Activated CD4-positive, alpha-beta T cell treated with anti-CD3 and anti-CD28 coated beads for 48 hours (primary cell): ENCODE data around the gene ATG10.
"Not testable (repeated sequence)": the region's sequence is repeated elsewhere in the genome, so short reads cannot be mapped to it uniquely, and the experiment has no call there.

Experiments
- DNase-seq: peaks from one replicate; pipeline ENCODE4 v3.0.0-alpha.2; 2020

The ATG10 gene

DNA sequence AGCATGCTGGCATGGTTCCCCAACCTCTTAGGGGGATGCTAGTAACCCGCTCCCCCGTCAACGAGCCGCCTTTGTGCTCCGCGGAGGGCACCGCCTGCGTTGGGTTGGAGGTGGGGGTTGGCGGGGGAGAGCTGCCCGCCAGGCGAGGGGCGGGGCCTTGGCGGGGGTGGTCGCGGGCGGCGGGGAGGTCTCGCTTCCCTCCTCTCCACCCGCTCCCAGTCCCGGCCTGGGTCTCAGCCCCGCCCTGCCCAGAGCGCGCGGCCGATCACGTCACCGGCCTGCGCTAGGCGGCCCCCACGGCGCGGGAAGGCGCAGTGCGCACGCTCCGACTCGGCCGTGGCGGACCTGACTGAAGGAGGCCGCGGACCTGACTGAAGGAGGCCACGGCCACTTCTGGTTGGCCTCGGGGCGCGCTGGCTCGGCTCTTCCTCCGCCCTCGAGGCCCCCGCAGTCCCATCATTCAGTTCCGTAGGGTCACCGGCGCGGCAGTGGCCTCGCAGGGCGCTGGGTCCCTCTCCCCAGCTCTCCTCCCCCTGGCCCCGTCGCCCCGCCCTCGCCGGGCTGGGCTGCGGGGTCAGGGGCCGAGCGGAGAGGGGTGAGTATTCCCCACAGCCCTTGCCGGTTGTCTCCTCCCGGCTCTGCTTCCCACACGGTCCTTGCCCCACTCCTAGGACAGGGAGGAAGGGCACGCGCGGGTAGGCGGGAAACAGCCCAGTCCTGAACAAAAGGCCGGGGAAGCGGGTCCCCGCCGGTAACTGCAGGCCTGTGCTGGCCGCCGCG, at the start of gene ATG10:
TSS of gene ATG10 (plus strand) at position 312 of the 780 bp plus-strand sequence. CDS start 15,548 bp downstream, outside the sequence.
- DNase-seq: peak; percentile 89

DNA sequence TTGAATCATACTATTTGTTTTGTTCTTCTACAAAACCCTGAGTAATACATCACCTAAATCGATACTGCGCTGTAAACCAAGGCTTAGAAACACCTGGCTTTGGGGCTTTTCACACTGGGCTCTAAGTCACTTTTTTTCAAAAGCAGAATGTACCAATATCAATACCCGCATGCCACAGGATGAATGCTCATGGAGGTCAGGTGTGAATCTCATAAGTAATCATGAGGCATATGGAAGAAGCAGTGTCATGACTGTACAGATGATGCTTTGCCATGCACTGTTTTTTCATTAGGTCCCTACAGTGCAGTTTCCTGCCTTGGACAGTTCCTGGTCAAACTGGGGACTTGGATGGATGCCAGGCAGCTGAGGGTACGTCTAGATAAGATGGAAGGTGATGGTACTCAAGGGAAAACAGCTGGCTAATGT, 49.0 kb upstream of the ATG10 start:
- DNase-seq: no peak

DNA sequence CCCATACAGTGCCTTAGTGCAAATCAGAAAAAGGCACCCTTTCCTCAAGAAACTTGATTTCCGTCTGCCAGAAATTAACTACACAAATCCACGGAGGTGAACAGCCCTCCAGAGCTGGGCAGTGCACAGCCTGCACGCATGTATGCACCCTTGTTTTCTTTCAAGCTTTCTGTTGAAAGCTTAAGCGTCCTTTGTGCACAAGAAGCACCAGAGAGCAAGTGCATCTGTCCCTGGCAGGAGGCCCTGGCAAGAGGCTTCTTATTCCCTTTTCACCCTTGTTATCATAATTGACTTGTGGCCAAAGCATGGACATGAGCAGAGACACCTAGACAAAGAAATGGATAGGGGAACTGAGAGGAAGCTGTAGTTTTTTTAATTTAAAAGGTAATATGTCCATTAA, 47.4 kb upstream of the ATG10 start:
- no peak for DNase-seq

DNA sequence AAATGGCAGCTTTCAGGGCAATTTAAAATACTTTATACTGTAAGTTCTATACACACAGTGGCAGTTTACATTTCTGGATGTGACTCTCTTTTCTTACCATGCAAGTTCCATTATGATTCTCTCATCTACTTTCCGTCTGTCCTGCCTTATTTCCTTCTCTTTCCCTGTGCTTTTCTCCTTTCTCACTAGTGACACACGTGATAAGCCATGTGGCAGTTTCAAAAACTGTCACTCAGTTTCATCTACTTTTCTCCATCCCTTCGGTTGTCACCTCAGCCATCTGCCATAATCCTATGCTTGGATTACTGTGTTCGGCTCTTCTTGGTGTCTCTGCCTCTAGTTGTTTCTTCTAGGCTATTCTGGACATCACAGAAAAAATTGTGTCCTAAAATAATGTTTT, 46.8 kb upstream of the ATG10 start:
- DNase-seq: no peak

DNA sequence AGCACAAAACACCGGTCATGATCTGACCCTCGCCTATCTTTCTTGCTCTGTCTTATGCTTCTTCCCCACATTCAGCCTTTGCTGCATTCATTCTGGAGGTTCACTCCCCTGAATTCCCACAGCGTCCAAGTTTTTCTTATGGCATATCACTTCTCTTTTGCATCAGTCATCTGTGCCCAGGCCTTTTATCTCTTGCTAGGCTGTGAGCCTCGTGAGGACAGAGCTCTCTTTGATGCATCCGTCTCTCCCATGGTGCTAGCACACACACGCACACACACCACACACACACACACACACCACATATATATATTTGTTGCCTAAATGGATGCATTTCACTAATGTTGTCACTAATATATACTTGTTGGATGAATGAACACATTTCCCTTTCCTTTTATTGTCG, 45.8 kb upstream of the ATG10 start:
- no peak for DNase-seq

DNA sequence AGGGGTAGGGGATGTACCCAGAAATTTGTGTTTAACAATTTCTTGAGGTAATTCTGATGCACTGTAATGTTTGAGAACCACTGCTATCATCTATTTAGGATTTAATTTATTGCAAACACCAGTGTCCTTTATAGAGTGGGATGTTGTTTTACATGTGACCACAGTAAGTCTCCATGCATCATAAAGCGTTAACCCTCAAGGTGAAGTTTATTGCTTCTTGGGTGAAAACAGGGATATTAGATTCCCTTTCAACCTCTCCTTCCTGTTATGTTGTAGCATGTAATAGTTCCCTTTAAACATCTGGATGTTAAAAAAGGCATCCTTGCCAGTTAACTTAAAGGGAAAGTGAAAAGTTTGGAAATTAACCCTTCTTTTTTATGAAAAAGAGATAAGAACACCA, 35.8 kb upstream of the ATG10 start:
- DNase-seq: no peak

DNA sequence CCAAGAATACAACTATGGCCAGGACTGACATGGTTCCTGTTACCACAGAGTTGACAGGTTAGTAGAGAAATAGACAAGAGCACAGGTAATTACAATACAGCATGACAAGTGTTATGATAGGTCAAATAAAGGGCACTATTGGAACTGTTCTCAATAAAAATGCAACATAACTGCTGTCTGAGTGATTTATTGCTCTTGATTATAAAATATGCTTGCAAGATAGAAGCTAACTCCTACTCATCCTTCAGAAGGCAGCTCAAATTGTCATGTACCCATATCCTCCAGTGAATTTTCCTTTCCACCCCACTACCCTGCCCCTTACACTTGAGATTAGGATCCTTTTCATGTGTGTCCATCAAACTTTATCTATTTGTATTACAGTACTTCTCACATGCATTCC, 35.1 kb upstream of the ATG10 start:
- DNase-seq: no peak

DNA sequence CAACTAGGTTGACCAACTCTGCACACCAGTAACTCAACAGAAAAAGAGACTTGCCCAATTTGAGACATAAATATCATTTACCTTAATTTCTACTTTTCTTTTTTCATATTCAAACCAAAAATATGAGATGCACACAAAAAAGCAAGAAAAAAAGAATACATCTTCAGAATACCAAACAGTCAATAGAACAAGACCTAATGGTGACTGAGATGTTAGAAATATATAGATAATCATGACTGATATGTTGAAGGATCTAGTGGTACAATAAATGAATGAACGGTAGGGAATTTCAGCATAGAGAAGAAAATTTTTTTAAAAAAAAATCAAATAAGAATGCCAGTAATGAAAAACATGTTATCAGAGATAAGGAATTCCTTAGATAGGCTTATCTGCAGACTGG, 29.1 kb upstream of the ATG10 start:
- DNase-seq: no peak

DNA sequence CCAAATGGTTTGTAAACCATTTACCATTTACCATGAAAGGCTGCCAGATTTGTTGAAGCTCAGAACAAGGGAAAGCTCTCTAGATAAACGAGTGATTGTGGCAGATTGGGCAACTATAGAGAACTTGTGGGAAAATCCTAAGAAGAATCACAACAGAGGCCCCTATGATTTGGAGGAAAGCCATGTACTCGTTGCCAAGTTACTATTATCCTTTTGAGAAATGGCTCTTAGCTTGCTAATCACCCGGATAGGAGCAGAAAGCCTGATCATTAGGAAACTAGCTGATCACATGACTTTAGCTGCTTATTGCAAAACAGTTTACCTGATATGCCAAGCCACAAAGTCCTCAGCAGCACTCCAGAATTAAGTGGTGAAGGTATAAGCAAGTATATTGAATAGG, 23.5 kb upstream of the ATG10 start:
- no peak for DNase-seq

DNA sequence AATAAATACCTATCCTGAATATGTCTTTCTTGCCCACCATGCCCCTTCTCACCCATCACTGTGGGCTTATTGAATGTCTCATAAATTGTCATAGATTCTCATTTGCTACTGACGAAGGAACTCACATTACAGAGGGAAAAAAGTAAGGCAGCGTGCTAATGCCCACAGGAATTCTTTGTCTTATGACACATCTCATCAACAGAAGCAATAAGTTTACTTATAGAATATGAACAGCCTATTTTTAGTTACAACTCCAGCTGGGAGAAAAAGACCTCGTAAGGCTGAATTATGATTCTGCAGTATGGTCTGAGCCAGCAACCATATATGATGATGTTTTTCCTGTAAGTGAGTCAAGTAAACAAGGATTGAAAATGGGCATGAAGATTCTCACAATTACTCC, 22.4 kb upstream of the ATG10 start:
- DNase-seq: no peak

DNA sequence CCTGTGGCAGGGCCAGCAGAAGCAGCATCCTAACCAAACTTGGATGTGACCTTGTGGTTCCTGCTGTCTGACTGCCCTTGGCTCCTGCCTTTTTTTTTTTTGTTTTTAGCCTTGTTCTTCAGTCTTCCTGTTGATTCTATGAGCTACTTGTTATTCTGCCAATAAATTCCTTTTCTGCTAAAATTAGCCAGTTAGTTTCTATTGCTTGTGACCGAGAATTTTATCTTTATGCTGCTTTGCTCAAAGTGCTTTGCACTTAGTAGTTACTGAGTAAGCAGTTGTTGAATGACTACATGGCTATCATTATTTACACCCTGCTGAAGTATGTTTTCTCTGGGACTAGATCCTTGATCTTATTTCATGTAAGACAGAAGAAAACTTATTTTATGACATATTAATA, 20.8 kb upstream of the ATG10 start:
- no peak for DNase-seq

DNA sequence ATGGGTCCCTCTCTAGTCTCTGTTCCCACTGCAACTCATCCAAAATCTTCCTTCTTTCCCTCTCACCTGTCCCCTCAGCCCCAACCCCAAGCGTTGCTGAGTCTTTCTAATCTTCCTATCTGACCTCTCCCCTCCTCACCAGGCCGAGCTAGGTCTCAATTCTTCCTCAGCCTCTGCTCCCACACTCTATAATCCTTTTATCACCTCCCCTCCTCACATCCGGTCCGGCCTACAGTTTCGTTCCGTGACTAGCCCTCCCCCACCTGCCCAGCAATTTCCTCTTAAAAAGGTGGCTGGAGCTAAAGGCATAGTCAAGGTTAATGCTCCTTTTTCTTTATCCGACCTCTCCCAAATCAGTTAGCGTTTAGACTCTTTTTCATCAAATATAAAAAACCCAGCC, 17.0 kb upstream of the ATG10 start:
- DNase-seq: not testable (repeated sequence)

DNA sequence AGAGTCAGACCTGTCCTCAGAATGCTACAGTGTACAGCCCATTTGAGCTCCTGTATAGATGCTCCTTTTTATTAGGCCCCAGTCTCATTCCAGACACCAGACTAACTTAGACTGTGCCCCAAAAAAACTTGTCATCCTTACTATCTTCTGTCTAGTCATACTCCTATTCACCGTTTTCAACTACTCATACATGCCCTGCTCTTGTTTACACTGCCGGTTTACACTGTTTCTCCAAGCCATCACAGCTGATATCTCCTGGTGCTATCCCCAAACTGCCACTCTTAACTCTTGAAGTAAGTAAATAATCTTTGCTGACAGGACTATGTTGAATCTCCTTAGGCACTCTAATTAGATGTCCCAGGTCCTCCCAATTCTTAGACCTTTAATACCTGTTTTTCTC, 13.7 kb upstream of the ATG10 start:
- DNase-seq: not testable (repeated sequence)

DNA sequence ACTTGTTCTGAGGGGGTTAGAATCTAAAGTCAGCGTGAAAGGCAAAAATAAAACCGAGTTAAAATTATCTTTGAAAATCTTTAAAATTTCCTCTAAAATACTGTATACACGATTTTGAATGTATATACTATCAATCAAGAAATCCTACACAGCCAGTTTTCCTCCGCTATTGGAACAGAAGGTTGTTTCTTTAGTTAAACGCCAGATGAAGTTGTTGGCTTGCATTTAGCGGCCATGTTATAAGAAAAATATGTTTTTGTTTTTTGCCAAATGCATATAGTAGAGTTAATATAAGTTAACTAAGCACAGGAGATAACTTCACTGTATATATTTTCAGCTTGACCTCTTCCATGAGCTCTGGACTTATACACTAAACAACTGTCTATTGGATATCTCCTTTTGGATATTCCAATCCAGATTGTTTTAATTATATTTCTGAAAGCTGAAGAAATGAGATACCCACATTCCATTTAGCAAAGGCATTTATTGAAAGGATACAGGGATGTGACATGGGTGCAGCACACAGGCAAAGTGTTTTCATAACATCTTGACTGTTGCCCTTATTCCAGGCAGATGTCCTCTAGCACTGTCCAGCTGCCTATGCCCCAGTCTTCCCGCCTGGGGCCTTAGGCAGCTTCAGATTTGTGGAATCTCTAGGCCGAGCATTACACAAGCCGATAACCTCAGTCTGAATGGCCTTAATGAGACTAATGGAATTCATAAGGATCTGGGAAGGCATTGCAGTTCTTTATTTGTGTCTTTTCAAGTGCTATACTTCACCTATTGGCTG, 10.0 kb upstream of the ATG10 start:
- no peak for DNase-seq

DNA sequence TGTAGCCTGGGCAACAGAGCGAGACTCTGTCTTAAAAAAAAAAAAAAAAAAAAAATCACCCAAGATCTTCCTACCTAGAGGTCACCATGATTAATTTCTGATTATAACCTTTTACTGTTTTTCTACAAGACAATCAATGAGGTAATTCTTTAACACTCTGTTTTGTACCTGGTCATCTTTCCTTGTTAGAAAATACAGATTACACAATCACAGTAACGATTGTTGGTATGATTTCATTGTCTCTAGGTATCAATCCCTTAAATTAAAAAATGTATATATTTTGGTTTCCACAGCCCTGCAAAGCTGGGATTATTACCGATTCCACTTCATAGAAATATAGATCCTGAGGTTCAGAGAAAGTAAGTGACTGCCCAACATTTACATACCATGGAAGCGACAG, 8.3 kb upstream of the ATG10 start:
- DNase-seq: no peak

DNA sequence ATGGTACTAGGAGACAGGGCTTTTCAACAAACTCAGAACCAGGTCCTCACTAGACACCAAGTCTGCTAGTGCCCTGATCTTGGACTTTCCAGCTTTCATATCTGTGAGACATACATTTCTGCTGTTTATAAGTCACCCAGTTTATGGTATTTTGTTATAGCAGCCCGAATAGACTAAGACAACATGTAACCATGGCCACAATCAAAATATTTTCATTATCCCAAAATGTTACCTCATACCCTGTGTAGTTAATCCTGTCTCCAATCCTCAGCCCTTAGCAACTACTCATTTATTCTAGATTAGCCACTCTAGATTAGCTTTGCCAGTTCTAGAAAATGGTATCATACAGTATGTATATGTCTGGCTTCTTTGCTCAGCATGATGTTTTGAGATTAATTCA, 6.3 kb upstream of the ATG10 start:
- DNase-seq: no peak

DNA sequence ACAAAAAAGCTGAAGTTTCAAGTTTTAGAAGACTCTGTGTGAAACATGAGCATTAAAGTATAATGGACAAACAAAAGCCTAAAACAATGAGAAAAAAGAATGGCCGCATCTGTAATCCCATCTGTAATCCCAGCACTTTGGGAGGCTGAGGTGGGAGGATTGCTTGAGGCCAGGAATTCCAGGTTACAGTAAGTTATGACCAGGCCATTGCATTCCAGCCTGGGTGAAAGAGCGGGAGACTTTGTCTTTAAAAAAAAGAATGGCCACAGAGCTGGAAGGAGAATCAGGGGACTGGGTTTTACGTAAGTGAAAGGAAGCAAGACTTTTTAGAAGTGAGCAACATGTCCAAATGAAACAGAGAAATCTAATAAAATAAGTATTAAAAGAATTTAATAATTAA, 2.6 kb upstream of the ATG10 start:
- no peak for DNase-seq

DNA sequence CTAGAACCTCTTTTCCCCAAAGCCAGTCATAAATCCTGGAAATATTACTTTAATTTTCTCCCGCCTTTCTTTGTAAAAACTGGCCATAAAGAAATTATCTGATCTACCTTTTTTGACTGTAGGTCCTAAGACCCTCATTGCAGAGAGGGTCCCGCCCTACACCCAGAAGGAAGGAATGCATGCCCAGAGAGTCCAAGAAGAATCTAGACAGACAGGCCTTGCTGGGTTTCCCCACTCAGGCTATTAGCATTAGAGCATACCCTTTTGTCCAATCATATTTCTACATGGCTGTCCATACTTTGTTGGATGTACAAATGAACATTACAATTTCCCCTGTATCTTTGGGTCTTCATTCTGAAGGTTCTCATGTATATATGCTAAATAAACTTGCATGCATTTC, 1.9 kb upstream of the ATG10 start:
- no peak for DNase-seq

DNA sequence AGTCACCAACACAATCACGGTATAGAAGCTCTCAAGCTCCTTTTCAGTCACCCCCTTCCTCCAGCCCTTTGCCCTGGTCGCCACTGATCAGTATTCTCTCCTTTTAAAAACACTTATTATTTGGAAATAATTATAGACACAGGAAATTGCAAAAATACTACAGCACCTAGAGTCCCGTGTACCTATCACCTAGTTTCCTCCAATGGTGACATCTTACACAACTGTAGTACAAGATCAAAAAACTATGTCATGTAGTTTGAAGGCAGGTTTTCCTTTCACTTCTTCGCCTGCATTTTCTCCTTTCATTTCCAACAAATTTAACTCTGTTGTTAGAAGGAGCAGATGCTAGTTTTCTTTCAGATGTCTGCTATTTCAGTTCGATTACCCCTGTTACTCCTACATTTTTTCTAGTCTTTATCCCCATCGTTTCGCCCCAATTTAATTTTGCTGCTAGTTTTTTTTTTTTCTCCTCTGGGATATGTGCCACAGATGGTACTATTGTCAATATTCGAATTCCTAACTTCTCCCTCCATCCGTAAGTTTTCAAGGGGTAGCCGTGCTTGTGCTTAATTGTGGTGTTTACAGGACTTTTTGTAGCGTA, 612 bp upstream of the ATG10 start:
- peak; percentile 13 for DNase-seq

DNA sequence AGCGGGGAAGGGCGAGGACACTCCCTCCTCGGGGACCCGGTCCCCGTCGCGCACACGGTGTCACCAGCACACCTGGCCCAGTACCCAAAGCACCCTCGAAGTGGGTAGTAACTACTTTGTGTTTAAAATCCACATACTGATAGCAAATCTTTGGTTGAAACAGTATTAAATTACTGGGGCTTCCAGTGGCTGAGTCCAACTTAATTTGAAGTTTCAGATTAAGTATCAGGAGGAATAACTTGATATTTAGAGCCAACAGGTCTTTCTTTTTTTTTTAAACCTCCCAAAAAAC, 615 bp downstream of the ATG10 start:
- DNase-seq: no peak

DNA sequence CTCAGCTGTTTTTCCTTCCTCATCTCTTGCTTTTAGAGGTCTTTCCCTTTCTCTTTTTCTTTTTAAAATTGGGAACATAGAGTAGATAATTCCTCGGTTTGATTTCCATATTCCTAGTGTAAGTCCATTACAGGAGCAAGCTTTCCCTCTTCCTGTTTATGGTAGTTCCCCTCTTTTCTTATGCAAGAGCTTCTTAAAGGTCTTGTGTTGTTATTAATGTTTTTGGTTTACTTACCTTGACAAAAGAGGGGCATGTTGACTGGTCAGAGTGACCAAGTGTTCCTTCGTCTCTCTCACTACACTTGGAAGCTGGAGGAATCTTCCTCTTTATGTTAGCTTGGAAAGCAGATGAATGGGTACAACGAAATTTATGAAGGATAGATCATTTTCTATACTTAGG, 8.3 kb downstream of the ATG10 start:
- DNase-seq: no peak

DNA sequence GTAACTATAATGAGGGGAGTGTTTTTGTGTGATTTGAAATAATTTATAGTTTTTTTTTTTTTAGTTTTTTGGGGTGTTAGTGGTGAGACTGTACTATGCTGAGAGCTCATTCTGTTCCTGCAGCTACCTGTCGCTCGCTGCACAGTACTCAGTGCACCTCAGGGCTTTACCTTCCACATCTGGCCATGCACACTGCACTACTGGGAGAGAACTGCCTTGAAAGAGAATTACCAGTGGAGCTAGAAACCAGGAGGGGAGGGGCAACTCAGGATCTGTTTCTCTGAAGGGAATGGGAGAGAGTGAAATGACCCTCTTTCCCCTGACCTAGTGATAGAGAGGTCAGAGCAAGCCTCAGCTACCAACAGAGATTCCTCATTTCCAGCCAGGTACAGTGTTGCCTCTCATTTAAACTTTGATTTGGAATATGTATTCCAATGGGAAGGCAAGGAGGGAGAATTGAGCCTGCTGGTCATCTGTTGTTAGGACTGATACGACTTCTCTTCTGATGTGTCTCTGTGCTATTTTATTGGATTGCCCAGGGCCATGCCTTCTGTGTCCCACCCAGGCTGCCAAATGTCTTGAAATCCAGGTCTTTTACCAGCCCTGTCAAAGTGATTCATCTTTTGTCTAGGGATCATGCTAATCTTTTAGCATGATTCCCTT, 8.9 kb downstream of the ATG10 start:
- DNase-seq: no peak

DNA sequence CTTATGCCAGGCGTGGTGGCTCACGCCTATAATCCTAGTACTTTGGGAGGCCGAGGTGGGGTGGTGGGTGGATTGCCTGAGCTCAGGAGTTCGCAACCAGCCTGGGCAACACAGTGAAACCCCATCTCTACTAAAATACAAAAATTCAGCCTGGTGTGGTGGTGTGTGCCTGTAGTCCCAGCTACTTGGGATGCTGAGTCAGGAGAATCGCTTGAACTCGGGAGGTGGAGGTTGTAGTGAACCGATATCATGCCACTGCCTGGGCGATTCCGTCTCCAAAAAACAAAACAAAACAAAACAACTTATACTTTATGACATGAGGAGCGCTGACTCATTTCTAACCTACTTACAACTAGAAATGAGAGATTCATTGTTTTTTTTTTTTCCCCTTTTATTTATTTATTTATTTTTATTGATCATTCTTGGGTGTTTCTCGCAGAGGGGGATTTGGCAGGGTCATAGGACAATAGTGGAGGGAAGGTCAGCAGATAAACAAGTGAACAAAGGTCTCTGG, 10.4 kb downstream of the ATG10 start:
- not testable (repeated sequence) for DNase-seq
